Progenitor cell of endocrine pancreas (in vitro differentiated cells): ENCODE measurements around the gene C1QL4. TPM values are rescaled to one million over a fixed set of nuclear protein-coding genes. Genes with fewer than 3 reads are reported as not detected.

Experiments used
- DNase-seq: peaks from one replicate; pipeline ENCODE4 v3.0.0; 2021; ENCODE audit warnings: low spot score; ENCODE audit not compliant: unreplicated experiment
- H3K27ac Mint-ChIP-seq: 2 replicates; pipeline ENCODE4 v1.8.0; 2021; ENCODE audit warnings: mild to moderate bottlenecking, moderate library complexity, mixed read lengths
- H3K27me3 Mint-ChIP-seq: 2 replicates; pipeline ENCODE4 v1.8.0; 2021; ENCODE audit warnings: mixed read lengths
- H3K36me3 Mint-ChIP-seq: 2 replicates; pipeline ENCODE4 v1.8.0; 2022; ENCODE audit warnings: mixed read lengths; ENCODE audit not compliant: insufficient read depth
- H3K4me1 Mint-ChIP-seq: 2 replicates; pipeline ENCODE4 v1.8.0; 2021; ENCODE audit warnings: low read depth, mixed read lengths
- H3K4me3 Mint-ChIP-seq: 2 replicates; pipeline ENCODE4 v1.8.0; 2021; ENCODE audit warnings: low read depth, mild to moderate bottlenecking, moderate library complexity, mixed read lengths
- H3K9me3 Mint-ChIP-seq: 2 replicates; pipeline ENCODE4 v1.8.0; 2021; ENCODE audit warnings: low read depth, mixed read lengths
- total RNA-seq: library from RNA; stranded (reverse); gene quantifications from 2 replicates; pipeline ENCODE4 v1.2.1, GENCODE V29; 2021
- TF ChIP-seq, protein P1 (sequence below): fragments of 200-600 bp; sonication (generic); IDR thresholded peaks from one replicate; pipeline ENCODE4 v1.5.0; 2021; ENCODE audit warnings: antibody characterized with exemption, mild to moderate bottlenecking; ENCODE audit not compliant: unreplicated experiment

C1QL4 gene
- total RNA-seq, 1 donor from 2014 or later, result 0.79 TPM

DNA sequence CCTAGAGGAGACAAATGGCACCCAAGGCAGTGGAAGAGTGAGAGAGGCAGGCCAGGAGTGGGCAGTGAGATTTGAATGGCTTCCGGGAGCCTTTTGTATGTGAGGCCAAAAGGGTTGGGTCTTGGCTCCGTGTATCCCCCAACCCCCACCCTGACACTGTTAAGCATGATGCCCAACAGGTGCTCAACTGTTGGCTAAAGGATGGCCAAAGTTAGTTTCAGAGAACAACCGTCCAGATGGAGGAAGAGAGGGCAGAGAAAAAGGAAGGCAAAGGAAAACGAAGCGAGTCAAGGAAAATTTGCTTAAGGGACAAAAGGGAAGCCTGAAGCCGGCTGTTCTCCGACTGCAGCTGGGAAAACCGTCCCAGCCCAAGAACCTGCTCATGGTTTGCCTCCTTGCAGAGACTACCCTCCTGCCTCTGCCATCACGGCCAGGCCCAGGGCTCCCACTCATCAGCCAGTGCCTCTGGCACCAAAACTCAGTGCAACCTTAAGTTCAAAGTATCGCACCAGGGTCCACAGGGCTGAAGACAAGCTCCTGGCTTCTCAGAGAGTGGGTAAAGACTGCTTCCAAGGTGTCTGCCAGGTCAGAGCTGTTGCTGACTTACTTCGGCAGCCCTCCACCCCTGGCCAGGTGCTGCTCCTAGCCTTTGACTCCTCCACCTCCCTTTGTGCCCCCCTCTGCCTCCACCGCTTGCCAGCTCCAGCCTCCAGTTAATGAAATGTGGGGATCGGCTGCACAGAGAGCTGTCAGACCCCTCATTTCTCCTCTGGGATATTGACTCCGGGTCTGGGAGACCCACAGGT, 4.2 kb upstream of the C1QL4 start:
- Mint-ChIP-seq H3K4me1 (peaks cover 19% of the 10 kb centered on the region), H3K27me3 (peaks cover 60% of the 10 kb centered on the region), H3K36me3 (no peaks in the 10 kb centered on the region), H3K27ac (no peak overlapping the region), H3K9me3 (no peaks in the 10 kb centered on the region), H3K4me3 (peak overlapping the region; percentile 12)
- no peak for DNase-seq
- TF ChIP-seq, protein P1, sequence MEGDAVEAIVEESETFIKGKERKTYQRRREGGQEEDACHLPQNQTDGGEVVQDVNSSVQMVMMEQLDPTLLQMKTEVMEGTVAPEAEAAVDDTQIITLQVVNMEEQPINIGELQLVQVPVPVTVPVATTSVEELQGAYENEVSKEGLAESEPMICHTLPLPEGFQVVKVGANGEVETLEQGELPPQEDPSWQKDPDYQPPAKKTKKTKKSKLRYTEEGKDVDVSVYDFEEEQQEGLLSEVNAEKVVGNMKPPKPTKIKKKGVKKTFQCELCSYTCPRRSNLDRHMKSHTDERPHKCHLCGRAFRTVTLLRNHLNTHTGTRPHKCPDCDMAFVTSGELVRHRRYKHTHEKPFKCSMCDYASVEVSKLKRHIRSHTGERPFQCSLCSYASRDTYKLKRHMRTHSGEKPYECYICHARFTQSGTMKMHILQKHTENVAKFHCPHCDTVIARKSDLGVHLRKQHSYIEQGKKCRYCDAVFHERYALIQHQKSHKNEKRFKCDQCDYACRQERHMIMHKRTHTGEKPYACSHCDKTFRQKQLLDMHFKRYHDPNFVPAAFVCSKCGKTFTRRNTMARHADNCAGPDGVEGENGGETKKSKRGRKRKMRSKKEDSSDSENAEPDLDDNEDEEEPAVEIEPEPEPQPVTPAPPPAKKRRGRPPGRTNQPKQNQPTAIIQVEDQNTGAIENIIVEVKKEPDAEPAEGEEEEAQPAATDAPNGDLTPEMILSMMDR, result no peak

DNA sequence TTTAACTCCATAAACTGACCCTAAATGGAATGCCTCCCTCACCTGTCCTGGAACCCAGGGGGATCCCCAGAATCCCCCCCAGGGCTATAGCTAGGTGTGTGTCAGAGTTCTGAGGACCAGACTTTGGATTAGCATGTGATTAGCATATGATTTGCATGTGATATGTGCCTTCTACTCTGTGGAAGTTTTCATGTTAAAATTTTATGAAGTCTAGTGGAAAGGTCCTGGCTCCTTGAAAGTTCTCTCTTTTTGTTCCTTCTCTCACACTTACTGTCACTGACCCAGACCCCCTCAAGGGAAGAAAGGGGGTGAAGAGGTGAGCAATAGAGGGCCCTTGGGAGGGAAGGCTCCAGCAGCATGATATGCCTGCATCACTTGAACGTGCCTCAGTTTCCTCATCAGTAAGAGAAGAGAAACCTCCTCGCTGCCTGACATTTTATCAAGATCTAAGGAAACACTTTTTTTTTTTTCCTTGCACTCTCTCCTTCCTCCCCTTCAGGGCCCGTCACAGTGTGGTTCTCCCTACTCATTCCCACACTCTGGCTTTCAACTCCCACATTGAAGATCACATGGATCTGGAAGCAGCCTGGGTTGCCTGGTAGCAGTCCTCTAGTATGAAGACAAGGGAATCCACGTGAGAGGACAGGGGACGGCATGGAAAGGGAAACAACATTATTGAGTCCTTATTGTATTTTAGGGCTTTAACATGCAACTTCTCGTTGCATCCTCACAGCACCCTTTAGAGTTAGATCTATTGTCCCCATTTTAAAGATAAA, 3.3 kb upstream of the C1QL4 start:
- H3K27me3 Mint-ChIP-seq, result peaks cover 66% of the 10 kb centered on the region
- peaks cover 16% of the 10 kb centered on the region for H3K4me1 Mint-ChIP-seq
- no peak overlapping the region for H3K27ac Mint-ChIP-seq
- TF ChIP-seq, protein P1, result no peak
- no peaks in the 10 kb centered on the region for H3K9me3 Mint-ChIP-seq
- H3K36me3 Mint-ChIP-seq, result no peaks in the 10 kb centered on the region
- H3K4me3 Mint-ChIP-seq, result peak overlapping the region; percentile 12
- DNase-seq, result no peak

DNA sequence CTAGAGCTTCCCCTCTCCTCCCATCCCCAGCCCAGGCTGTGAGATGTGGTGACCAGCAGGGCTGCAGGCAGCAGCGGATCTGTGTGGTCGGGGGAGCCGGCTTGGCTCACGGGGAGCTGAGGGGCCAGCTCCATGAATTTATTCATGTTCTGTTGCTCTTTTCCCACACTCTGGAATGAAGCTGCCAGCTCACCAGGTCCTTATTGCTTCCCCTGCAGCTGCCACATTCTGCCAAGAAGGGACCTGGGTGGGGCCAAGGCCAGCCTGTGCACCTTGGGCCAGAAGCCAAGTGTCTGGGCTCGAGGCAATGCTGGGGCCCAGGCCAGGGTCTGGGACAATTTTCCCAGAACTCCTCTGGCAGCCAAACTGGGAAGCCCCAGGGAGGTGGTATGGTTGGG, 2.5 kb upstream of the C1QL4 start:
- no peak overlapping the region for H3K27ac Mint-ChIP-seq

DNA sequence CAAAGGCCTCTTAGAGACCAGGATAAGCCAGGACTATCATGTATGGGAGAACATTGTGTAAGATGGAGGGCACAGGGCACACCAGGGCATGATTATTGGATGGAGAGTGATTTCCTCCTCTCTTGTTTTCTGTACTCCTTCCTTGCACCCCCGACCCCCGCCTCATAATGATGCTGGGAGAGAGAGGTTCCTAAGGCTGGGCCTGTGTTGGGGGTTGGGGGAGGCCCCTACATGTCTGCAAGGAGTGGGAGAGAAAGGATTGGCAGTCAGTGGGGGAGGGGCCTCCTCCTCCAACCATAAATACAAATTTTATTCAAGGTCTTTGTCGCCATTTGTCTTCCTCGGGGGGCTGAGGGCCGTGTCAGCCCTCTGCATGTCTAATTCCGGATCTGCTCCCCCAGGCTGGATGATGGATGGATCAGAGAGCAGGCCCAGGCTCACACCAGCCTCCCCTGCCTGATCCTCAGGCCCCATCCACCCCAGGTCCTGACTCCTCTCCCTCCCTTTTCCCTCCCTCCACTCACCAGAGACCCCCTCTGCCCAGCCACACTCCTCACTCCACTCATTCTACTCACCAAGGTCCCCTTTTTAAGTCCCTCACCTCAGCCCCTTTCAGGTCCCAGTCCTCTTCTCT, 2.0 kb upstream of the C1QL4 start:
- Mint-ChIP-seq H3K4me1 (peaks cover 16% of the 10 kb centered on the region), H3K27me3 (peaks cover 76% of the 10 kb centered on the region), H3K4me3 (no peak overlapping the region), H3K9me3 (no peaks in the 10 kb centered on the region), H3K27ac (no peak overlapping the region), H3K36me3 (no peaks in the 10 kb centered on the region)
- DNase-seq, result no peak
- TF ChIP-seq, protein P1, result no peak

More for the DNA sequence above, 2.5 kb upstream of the C1QL4 start:
- no peaks in the 10 kb centered on the region for H3K36me3 Mint-ChIP-seq
- H3K4me1 Mint-ChIP-seq, result peaks cover 16% of the 10 kb centered on the region
- no peaks in the 10 kb centered on the region for H3K9me3 Mint-ChIP-seq
- no peak overlapping the region for H3K4me3 Mint-ChIP-seq
- TF ChIP-seq, protein P1, result no peak
- no peak for DNase-seq
- peaks cover 74% of the 10 kb centered on the region for H3K27me3 Mint-ChIP-seq
